A549 (cell line): ENCODE data around the gene RAB8A. TPM values are rescaled to one million over a fixed set of nuclear protein-coding genes. Genes with fewer than 3 reads are reported as not detected.

ENCODE experiments used
- ATAC-seq, 2 experiments: fragments of 200-7000 bp in 1 of 2; fragments of >200 bp in 1 of 2; cut with Nextera tagmentation in 1 of 2; cut with Tn5 transposase in 1 of 2; 3 replicates each; pipeline versions ENCODE4 v1.8.0 to v1.9.1; 2018 to 2020; ENCODE audit warnings: mild to moderate bottlenecking in 1 of 2, moderate library complexity in 1 of 2
- CTCF ChIA-PET: fragments of 300-600 bp; sonication (Branson Sonifier 250); formaldehyde crosslinking; extraction: SDS; loops from one replicate; lab custom pipeline; 2021; ENCODE audit warnings: antibody characterized with exemption, inconsistent platforms; lab: Yijun Ruan, JAX
- POLR2A ChIA-PET: fragments of 350-600 bp; formaldehyde crosslinking; extraction: SDS; loops from one replicate; lab custom pipeline; 2021; ENCODE audit warnings: antibody characterized with exemption, inconsistent platforms; lab: Yijun Ruan, JAX
- DNase-seq, 2 experiments: peaks; one replicate each; pipeline versions ENCODE4 v3.0.0 to v3.0.0-alpha.2; 2011 to 2016; ENCODE audit warnings: low read depth in 1 of 2, low spot score in 1 of 2
- FAIRE-seq: peaks from 2 replicates; lab custom pipeline; 2011; peaks lifted over from hg19 to GRCh38; lab: Jason Lieb, UNC
- H3K27ac ChIP-seq, 2 experiments: fragments of >200 bp; sonication (Bioruptor Twin); formaldehyde crosslinking; 3 replicates each; pipeline ENCODE4 v1.5.1; 2016 to 2017
- H3K4me1 ChIP-seq: fragments of >200 bp; sonication (Bioruptor Twin); formaldehyde crosslinking; 3 replicates; pipeline ENCODE4 v1.6.1; 2016
- H3K4me2 ChIP-seq: fragments of >200 bp; sonication (Bioruptor Twin); formaldehyde crosslinking; 3 replicates; pipeline ENCODE4 v1.6.1; 2016
- H3K4me3 ChIP-seq: fragments of >200 bp; sonication (Bioruptor Twin); formaldehyde crosslinking; 3 replicates; pipeline ENCODE4 v1.5.1; 2016
- H3K9me3 ChIP-seq: fragments of >200 bp; sonication (Bioruptor Twin); formaldehyde crosslinking; 3 replicates; pipeline ENCODE4 v1.6.1; 2016
- ATOH8 ChIP-seq: fragments of 250-450 bp; sonication (Bioruptor Pico); IDR thresholded peaks from 2 replicates; pipeline ENCODE4 v1.5.0; 2020; ENCODE audit warnings: low read depth, mild to moderate bottlenecking, moderate library complexity
- CEBPB ChIP-seq, 2 experiments: fragments of >200 bp in 1 of 2; sonication (Bioruptor Twin) in 1 of 2; formaldehyde crosslinking in 1 of 2; IDR thresholded peaks; 2 replicates each; pipeline ENCODE4 v1.6.1; 2012 to 2016
- EHMT2 ChIP-seq: fragments of 200-600 bp; sonication (generic); IDR thresholded peaks from 2 replicates; pipeline ENCODE4 v1.6.1; 2016; ENCODE audit warnings: antibody characterized with exemption, low read depth, mild to moderate bottlenecking, moderate library complexity
- EP300 ChIP-seq, 2 experiments: fragments of >200 bp; sonication (Bioruptor Twin); formaldehyde crosslinking; IDR thresholded peaks; 2 replicates in 1 of 2; 3 replicates in 1 of 2; pipeline ENCODE4 v1.6.1; 2016 to 2017
- FOSB ChIP-seq: fragments of 250-450 bp; sonication (Bioruptor Pico); IDR thresholded peaks from 2 replicates; pipeline ENCODE4 v1.5.0; 2020; ENCODE audit warnings: mild to moderate bottlenecking, moderate library complexity
- FOSL2 ChIP-seq, 2 experiments: fragments of 450-650 bp in 1 of 2; fragments of >200 bp in 1 of 2; sonication (Bioruptor Twin) in 1 of 2; formaldehyde crosslinking; IDR thresholded peaks; 2 replicates each; pipeline versions ENCODE4 v1.5.0 to v1.6.1; 2016 to 2020; ENCODE audit warnings: mild to moderate bottlenecking in 1 of 2, moderate library complexity in 1 of 2
- GATA3 ChIP-seq: IDR thresholded peaks from 2 replicates; pipeline ENCODE4 v1.6.1; 2012; ENCODE audit warnings: borderline replicate concordance
- HOXB13 ChIP-seq: fragments of 250-450 bp; sonication (Bioruptor Pico); IDR thresholded peaks from 2 replicates; pipeline ENCODE4 v1.5.0; 2020; ENCODE audit warnings: low read depth, mild to moderate bottlenecking, moderate library complexity
- HOXB5 ChIP-seq: fragments of 250-450 bp; sonication (Bioruptor Pico); IDR thresholded peaks from 2 replicates; pipeline ENCODE4 v1.5.0; 2020; ENCODE audit warnings: mild to moderate bottlenecking, moderate library complexity
- MAZ ChIP-seq: fragments of 150-350 bp; IDR thresholded peaks from 2 replicates; pipeline ENCODE4 v1.6.1; 2014; ENCODE audit warnings: antibody characterized with exemption, low read depth, low read length, borderline replicate concordance
- MYC ChIP-seq: IDR thresholded peaks from 2 replicates; pipeline ENCODE4 v1.6.1; 2012; ENCODE audit warnings: mild to moderate bottlenecking, inconsistent platforms, low read length, improper control_type of control experiment, borderline replicate concordance
- NPAS2 ChIP-seq: fragments of 250-450 bp; sonication (Bioruptor Pico); IDR thresholded peaks from 2 replicates; pipeline ENCODE4 v1.8.0; 2022; ENCODE audit warnings: mild to moderate bottlenecking, moderate library complexity, borderline replicate concordance
- PHF8 ChIP-seq: fragments of 200-600 bp; sonication (generic); IDR thresholded peaks from 2 replicates; pipeline ENCODE4 v1.6.1; 2016; ENCODE audit warnings: low read depth, mild to moderate bottlenecking, antibody characterized with exemption, moderate library complexity, borderline replicate concordance
- POLR2A ChIP-seq: IDR thresholded peaks from 2 replicates; pipeline ENCODE4 v1.6.1; 2012; ENCODE audit warnings: mild to moderate bottlenecking, low read length
- POLR2AphosphoS2 ChIP-seq: conservative IDR thresholded peaks from 2 replicates; pipeline ENCODE4 v1.6.1; 2012; ENCODE audit warnings: low read length, improper control_type of control experiment, inconsistent platforms
- RAD21 ChIP-seq, 2 experiments: fragments of >200 bp in 1 of 2; sonication (Bioruptor Twin) in 1 of 2; formaldehyde crosslinking in 1 of 2; IDR thresholded peaks in 1 of 2; conservative IDR thresholded peaks in 1 of 2; 2 replicates in 1 of 2; 3 replicates in 1 of 2; pipeline ENCODE4 v1.6.1; 2012 to 2018; ENCODE audit warnings: inconsistent platforms in 1 of 2
- RCOR1 ChIP-seq: fragments of 150-350 bp; IDR thresholded peaks from 2 replicates; pipeline ENCODE4 v1.6.1; 2014; ENCODE audit warnings: antibody characterized with exemption, low read length, low read depth
- REST ChIP-seq: fragments of 200-600 bp; sonication (generic); IDR thresholded peaks from 2 replicates; pipeline ENCODE4 v1.6.1; 2016; ENCODE audit warnings: antibody characterized with exemption, mild to moderate bottlenecking, moderate library complexity
- RFX5 ChIP-seq: fragments of 450-650 bp; IDR thresholded peaks from 2 replicates; pipeline ENCODE4 v1.7.1; 2014; ENCODE audit warnings: antibody characterized with exemption, mild to moderate bottlenecking, moderate library complexity
- TFCP2L1 ChIP-seq: fragments of 250-450 bp; sonication (Bioruptor Pico); IDR thresholded peaks from 2 replicates; pipeline ENCODE4 v1.5.0; 2021; ENCODE audit warnings: mild to moderate bottlenecking
- TP53 ChIP-seq: fragments of 250-450 bp; sonication (Bioruptor Pico); IDR thresholded peaks from 2 replicates; pipeline ENCODE4 v1.5.0; 2021; ENCODE audit warnings: mild to moderate bottlenecking, moderate library complexity
- ZFP36 ChIP-seq: fragments of 450-650 bp; IDR thresholded peaks from 2 replicates; pipeline ENCODE4 v1.6.1; 2014; ENCODE audit warnings: borderline replicate concordance; ENCODE audit not compliant: partially characterized antibody
- ZSCAN20 ChIP-seq: fragments of 250-450 bp; sonication (Bioruptor Pico); IDR thresholded peaks from 2 replicates; pipeline ENCODE4 v1.8.0; 2022; ENCODE audit warnings: mild to moderate bottlenecking, moderate library complexity
- WGBS: methylation state at CpG from one replicate; pipeline ENCODE4 v1.1.6; 2017; ENCODE audit errors: missing lambda C conversion rate; 5-methylcytosine and 5-hydroxymethylcytosine counted together
- polyA plus RNA-seq, 4 experiments: library from polyadenylated mRNA; depleted of rRNA in 3 of 4; stranded (reverse); fragments of >200 nt; fragmentation: RNase III in 1 of 4; extraction: RNeasy Plus Mini Kit Qiagen cat#74134 plus additional on column Dnase treatment in 1 of 4; gene quantifications; 2 replicates in 3 of 4; 3 replicates in 1 of 4; pipeline ENCODE4 v1.2.3, GENCODE V29; 2011 to 2017
- TF ChIP-seq, protein P1 (sequence below): fragments of 450-650 bp; IDR thresholded peaks from 2 replicates; pipeline ENCODE4 v1.6.1; 2014; ENCODE audit warnings: antibody characterized with exemption
- TF ChIP-seq, protein P2 (sequence below): fragments of 250-450 bp; sonication (Bioruptor Pico); IDR thresholded peaks from 2 replicates; pipeline ENCODE4 v1.5.0; 2021; ENCODE audit warnings: mild to moderate bottlenecking, moderate library complexity, borderline replicate concordance

Gene RAB8A
- polyA plus RNA-seq, 2 of the 4 experiments (the other 2 are of a cell fraction) = 89.2 to 91.4 TPM

DNA sequence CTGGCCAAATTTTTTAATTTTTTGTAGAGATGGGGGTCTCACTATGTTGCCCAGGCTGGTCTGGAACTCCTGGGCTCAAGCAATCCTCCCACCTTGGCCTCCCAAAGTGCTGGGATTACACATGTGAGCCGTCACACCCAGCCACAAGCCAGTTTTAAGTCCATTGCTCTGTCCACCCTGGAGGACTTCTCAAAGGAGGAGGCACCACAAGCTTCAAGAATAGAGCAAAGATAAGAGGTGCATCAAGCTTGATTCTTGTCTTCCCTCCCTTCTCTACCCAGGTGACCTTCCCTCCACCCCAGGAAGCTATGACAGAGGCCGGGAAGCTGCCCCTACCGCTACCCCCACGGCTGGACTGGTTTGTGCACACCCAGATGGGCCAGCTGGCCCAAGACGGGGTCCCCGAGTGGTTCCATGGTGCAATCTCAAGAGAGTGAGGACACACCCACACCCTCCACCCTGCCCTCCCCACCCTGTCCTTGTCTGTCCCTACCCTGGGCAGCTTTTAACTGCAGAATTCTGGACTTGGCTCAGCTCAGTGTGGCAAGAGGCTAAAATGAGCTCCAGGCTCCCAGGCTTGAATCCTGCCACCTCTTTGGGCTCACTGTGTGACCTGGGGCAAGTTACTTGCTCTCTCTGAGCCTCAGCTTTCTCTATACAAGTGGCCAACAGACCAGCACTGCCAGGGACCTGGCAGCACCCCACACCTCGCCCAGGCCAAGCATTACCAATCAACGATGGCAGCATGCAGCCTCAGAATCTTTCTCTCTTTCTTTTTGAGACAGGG, 36.9 kb downstream of the RAB8A start:
- 47% methylated on average over 6 of the region's 8 CpGs for WGBS
- H3K4me3 ChIP-seq = no peak overlapping the region
- ATAC-seq = peak in 1 of 2 experiments; percentile 19; a peak in 1 of 6 replicates
- no peak overlapping the region for H3K27ac ChIP-seq
- no peak for TF ChIP-seq RAD21 (conservative IDR thresholded peaks at IDR 0.05 in 1 of 2, IDR thresholded peaks at IDR 0.05 in 1 of 2)
- no peak for TF ChIP-seq HOXB5 (CRISPR knock-in tag)
- no peak for FAIRE-seq
- no peak for DNase-seq
- CTCF ChIA-PET = interaction anchor here (1.0 to 1.3 kb wide), 2 partner anchors 21 to 34 kb away, joined by 3 read pairs; no protein-coding TSS in a partner anchor
- POLR2A ChIA-PET = no interaction called here
- no peaks in the 10 kb centered on the region for H3K4me1 ChIP-seq
- H3K9me3 ChIP-seq = no peaks in the 10 kb centered on the region
- H3K4me2 ChIP-seq = no peak overlapping the region

- TF ChIP-seq RFX5 (no peak), FOSL2 (IDR thresholded peaks at IDR 0.05) (no peak), FOSL2 (CRISPR knock-in tag; IDR thresholded peaks at IDR 0.05) (no peak), HOXB5 (CRISPR knock-in tag) (no peak), PHF8 (no peak), ZFP36 (no peak), TP53 (CRISPR knock-in tag) (no peak), HOXB13 (CRISPR knock-in tag) (no peak), POLR2A (no peak), EP300 (IDR thresholded peaks at IDR 0.05) (no peak), ATOH8 (CRISPR knock-in tag) (no peak), FOSB (CRISPR knock-in tag) (no peak), EHMT2 (no peak), RCOR1 (no peak)
- TF ChIP-seq, protein P1, sequence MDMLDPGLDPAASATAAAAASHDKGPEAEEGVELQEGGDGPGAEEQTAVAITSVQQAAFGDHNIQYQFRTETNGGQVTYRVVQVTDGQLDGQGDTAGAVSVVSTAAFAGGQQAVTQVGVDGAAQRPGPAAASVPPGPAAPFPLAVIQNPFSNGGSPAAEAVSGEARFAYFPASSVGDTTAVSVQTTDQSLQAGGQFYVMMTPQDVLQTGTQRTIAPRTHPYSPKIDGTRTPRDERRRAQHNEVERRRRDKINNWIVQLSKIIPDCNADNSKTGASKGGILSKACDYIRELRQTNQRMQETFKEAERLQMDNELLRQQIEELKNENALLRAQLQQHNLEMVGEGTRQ = no peak
- no peak overlapping the region for H3K4me2 ChIP-seq
- H3K4me3 ChIP-seq = no peak overlapping the region
- POLR2A ChIA-PET = no interaction called here
- ATAC-seq (peak in 1 of 2 experiments; percentile 27; a peak in 2 of 6 replicates), FAIRE-seq (no peak), DNase-seq (peak in 1 of 2 experiments; percentile 42)
- H3K27ac ChIP-seq = no peak overlapping the region
- H3K9me3 ChIP-seq = no peaks in the 10 kb centered on the region
- CTCF ChIA-PET = interaction anchor here (0.8 to 1.0 kb wide), 2 partner anchors 14 to 102 kb away, joined by 3 read pairs; no protein-coding TSS in a partner anchor
- 17% methylated on average over 10 of the region's 11 CpGs for WGBS
- no peaks in the 10 kb centered on the region for H3K4me1 ChIP-seq
Measured at GRCh38 chr19:16153582-16154336, 42.1 kb downstream of the RAB8A start.

DNA sequence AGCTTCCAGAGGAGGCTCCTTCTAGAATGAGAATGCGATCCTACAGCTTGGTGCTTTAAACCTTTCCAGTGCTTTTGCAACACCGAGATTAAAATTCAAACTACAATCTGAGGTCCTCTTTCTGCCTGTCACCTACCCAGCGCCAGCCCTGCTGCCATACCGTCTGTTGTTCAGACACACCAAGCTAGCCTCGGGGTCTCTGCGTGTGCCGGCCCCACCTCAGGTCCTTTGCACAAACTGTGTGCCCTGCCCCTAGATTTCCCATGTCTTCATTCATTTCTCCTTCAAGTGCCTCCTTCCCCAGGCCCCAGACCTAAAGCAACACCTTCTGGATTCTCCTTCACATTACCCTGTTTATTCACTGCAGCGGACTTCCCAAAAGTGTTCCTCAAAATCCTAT, 42.9 kb downstream of the RAB8A start:
- ChIA-PET POLR2A (no interaction called here), CTCF (no interaction called here)
- FAIRE-seq = no peak
- no peaks in the 10 kb centered on the region for H3K9me3 ChIP-seq
- no peak overlapping the region for H3K27ac ChIP-seq
- no peaks in the 10 kb centered on the region for H3K4me1 ChIP-seq
- 88% methylated on average over 8 of the region's 8 CpGs for WGBS
- no peak for ATAC-seq
- no peak overlapping the region for H3K4me2 ChIP-seq
- H3K4me3 ChIP-seq = no peak overlapping the region
- no peak for DNase-seq
- no peak for TF ChIP-seq ZSCAN20 (CRISPR knock-in tag)
- no peak for TF ChIP-seq POLR2AphosphoS2
- no peak for TF ChIP-seq TFCP2L1
- TF ChIP-seq MAZ = no peak
- TF ChIP-seq NPAS2 (CRISPR knock-in tag) = no peak
- TF ChIP-seq REST = no peak
- TF ChIP-seq, protein P2, sequence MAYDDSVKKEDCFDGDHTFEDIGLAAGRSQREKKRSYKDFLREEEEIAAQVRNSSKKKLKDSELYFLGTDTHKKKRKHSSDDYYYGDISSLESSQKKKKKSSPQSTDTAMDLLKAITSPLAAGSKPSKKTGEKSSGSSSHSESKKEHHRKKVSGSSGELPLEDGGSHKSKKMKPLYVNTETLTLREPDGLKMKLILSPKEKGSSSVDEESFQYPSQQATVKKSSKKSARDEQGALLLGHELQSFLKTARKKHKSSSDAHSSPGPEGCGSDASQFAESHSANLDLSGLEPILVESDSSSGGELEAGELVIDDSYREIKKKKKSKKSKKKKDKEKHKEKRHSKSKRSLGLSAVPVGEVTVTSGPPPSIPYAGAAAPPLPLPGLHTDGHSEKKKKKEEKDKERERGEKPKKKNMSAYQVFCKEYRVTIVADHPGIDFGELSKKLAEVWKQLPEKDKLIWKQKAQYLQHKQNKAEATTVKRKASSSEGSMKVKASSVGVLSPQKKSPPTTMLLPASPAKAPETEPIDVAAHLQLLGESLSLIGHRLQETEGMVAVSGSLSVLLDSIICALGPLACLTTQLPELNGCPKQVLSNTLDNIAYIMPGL = no peak
- no peak for TF ChIP-seq GATA3
- no peak for TF ChIP-seq MYC
- TF ChIP-seq CEBPB (IDR thresholded peaks at IDR 0.05) = no peak
